ENCODE measurements around the gene MEI1. TPM values are rescaled to one million over a fixed set of nuclear protein-coding genes. Genes with fewer than 3 reads are reported as not detected.

The MEI1 gene
- total RNA-seq, 3 donors from 2014 or later (not counting 1 experiment from before 2014, with no cell fraction given), result 44.7 to 75.6 (median 50.3) TPM

DNA sequence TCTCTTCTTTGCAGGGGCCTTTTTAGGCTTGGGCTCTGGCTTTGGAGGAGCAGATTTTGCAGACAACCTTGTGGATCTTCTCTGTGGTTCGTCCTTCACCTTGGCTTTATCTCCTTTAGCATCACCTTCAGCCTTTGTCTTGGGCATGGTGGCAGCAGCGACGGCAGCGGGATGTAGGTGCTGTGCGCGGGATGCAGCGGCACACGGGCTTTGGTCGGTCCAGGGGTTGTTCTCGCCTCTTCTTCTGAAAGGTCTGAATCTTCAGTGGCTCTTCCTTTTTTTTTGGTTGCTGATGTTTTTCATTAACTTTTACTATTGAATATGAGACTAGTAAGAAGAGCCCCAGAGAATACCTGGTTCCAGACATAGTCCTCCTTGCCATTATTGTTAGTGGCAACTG is 10.0 kb downstream of the MEI1 start:
- WGBS (ENCODE audit: insufficient coverage), result 93% methylated on average over 10 of the region's 10 CpGs
- DNase-seq, result no peak
- Mint-ChIP-seq H3K4me3 (no peak overlapping the region), H3K36me3 (no peaks in the 10 kb centered on the region), H3K27me3 (ENCODE audit: low read depth in 2 of 2) (peaks cover 0 to 9% of the 10 kb centered on the region in 2 donors), H3K9me3 (no peaks in the 10 kb centered on the region), H3K4me1 (no peaks in the 10 kb centered on the region), H3K27ac (no peak overlapping the region)
- TF ChIP-seq CTCF (IDR thresholded peaks at IDR 0.05), result no peak
- ATAC-seq, result no peak
- no peaks in the 10 kb centered on the region for H3K27me3 ChIP-seq (ENCODE audit: control insufficient read depth, insufficient read depth, low read length)
- H3K9me3 ChIP-seq (ENCODE audit: control insufficient read depth, insufficient read depth, low read length), result no peaks in the 10 kb centered on the region
- H3K36me3 ChIP-seq (ENCODE audit: control insufficient read depth, insufficient read depth, low read length), result no peaks in the 10 kb centered on the region
- no peak overlapping the region for H3K27ac ChIP-seq (ENCODE audit: low read length)
- no peaks in the 10 kb centered on the region for H3K4me1 ChIP-seq (ENCODE audit: control insufficient read depth, insufficient read depth, low read length)
- intact Hi-C loops (cut with micrococcal nuclease), result no loop called here
- no peak overlapping the region for H3K4me3 ChIP-seq (ENCODE audit: low read length)

DNA sequence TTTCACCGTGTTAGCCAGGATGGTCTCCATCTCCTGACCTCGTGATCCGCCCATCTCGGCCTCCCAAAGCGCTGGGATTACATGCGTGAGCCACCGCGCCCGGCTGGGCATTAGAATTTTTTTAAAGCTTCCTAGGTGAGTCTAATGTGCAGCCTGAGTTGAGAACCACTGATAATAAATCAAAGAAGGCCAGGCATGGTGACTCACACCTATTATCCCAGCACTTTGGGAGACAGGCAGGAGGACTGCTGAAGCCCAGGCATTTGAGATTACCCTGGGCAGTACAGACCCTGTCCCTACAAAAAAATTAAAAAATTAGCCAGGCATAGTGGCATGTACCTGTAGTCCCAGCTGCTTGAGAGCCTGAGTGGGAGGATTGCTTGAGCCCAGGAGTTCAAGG is 13.7 kb downstream of the MEI1 start:
- Histone ChIP-seq H3K9me3 (ENCODE audit: control insufficient read depth, insufficient read depth, low read length) (no peaks in the 10 kb centered on the region), H3K4me1 (ENCODE audit: control insufficient read depth, insufficient read depth, low read length) (no peaks in the 10 kb centered on the region), H3K36me3 (ENCODE audit: control insufficient read depth, insufficient read depth, low read length) (no peaks in the 10 kb centered on the region), H3K27me3 (ENCODE audit: control insufficient read depth, insufficient read depth, low read length) (no peaks in the 10 kb centered on the region), H3K27ac (ENCODE audit: low read length) (no peak overlapping the region), H3K4me3 (ENCODE audit: low read length) (no peak overlapping the region)
- H3K4me1 Mint-ChIP-seq, result no peaks in the 10 kb centered on the region
- TF ChIP-seq CTCF (IDR thresholded peaks at IDR 0.05), result no peak
- intact Hi-C loops (cut with micrococcal nuclease), result no loop called here
- H3K9me3 Mint-ChIP-seq, result no peaks in the 10 kb centered on the region
- peaks cover 0 to 9% of the 10 kb centered on the region in 2 donors for H3K27me3 Mint-ChIP-seq (ENCODE audit: low read depth in 2 of 2)
- 95% methylated on average over 9 of the region's 9 CpGs for WGBS (ENCODE audit: insufficient coverage)
- DNase-seq (no peak), ATAC-seq (no peak)
- no peaks in the 10 kb centered on the region for H3K36me3 Mint-ChIP-seq
- no peak overlapping the region for H3K4me3 Mint-ChIP-seq
- no peak overlapping the region for H3K27ac Mint-ChIP-seq

GRCh38 chr22:41722496-41722895 is 23.2 kb downstream of the MEI1 start:
- H3K27me3 ChIP-seq (ENCODE audit: control insufficient read depth, insufficient read depth, low read length), result no peaks in the 10 kb centered on the region
- H3K4me1 Mint-ChIP-seq, result no peaks in the 10 kb centered on the region
- WGBS (ENCODE audit: insufficient coverage), result no CpG with 5 or more reads among the region's 1 CpG
- no peak for DNase-seq
- intact Hi-C loops (cut with micrococcal nuclease), result no loop called here
- no peaks in the 10 kb centered on the region for H3K9me3 Mint-ChIP-seq
- no peak for ATAC-seq
- no peaks in the 10 kb centered on the region for H3K27me3 Mint-ChIP-seq (ENCODE audit: low read depth in 2 of 2)
- no peaks in the 10 kb centered on the region for H3K4me1 ChIP-seq (ENCODE audit: control insufficient read depth, insufficient read depth, low read length)
- no peak for TF ChIP-seq CTCF (IDR thresholded peaks at IDR 0.05)
- no peak overlapping the region for H3K27ac ChIP-seq (ENCODE audit: low read length)
- no peak overlapping the region for H3K27ac Mint-ChIP-seq
- H3K4me3 Mint-ChIP-seq, result no peak overlapping the region
- no peaks in the 10 kb centered on the region for H3K36me3 ChIP-seq (ENCODE audit: control insufficient read depth, insufficient read depth, low read length)
- H3K9me3 ChIP-seq (ENCODE audit: control insufficient read depth, insufficient read depth, low read length), result no peaks in the 10 kb centered on the region
- H3K36me3 Mint-ChIP-seq, result no peaks in the 10 kb centered on the region
- H3K4me3 ChIP-seq (ENCODE audit: low read length), result no peak overlapping the region

GRCh38 chr22:41725510-41726110 is 26.3 kb downstream of the MEI1 start:
- Histone ChIP-seq H3K27ac (ENCODE audit: low read length) (no peak overlapping the region), H3K36me3 (ENCODE audit: control insufficient read depth, insufficient read depth, low read length) (no peaks in the 10 kb centered on the region), H3K4me3 (ENCODE audit: low read length) (no peak overlapping the region), H3K4me1 (ENCODE audit: control insufficient read depth, insufficient read depth, low read length) (no peaks in the 10 kb centered on the region), H3K27me3 (ENCODE audit: control insufficient read depth, insufficient read depth, low read length) (no peaks in the 10 kb centered on the region), H3K9me3 (ENCODE audit: control insufficient read depth, insufficient read depth, low read length) (no peaks in the 10 kb centered on the region)
- DNase-seq (no peak), ATAC-seq (no peak)
- Mint-ChIP-seq H3K27ac (no peak overlapping the region), H3K27me3 (ENCODE audit: low read depth in 2 of 2) (no peaks in the 10 kb centered on the region), H3K36me3 (no peaks in the 10 kb centered on the region), H3K4me1 (no peaks in the 10 kb centered on the region), H3K9me3 (no peaks in the 10 kb centered on the region), H3K4me3 (no peak overlapping the region)
- 91% methylated on average over 7 of the region's 9 CpGs for WGBS (ENCODE audit: insufficient coverage)
- intact Hi-C loops (cut with micrococcal nuclease), result no loop called here
- TF ChIP-seq CTCF (IDR thresholded peaks at IDR 0.05), result no peak
